GM20000 (cell line): ENCODE measurements around the gene TLNRD1.
A peak's percentile ranks its signal among the peaks of the same experiment; 100 is the strongest.
"Not testable (repeated sequence)": the region's sequence is repeated elsewhere in the genome, so short reads cannot be mapped to it uniquely, and the experiment has no call there.

Experiments used
- DNase-seq: peaks from one replicate; pipeline ENCODE4 v3.0.0; 2012; ENCODE audit warnings: low spot score
- TF ChIP-seq, protein P1 (sequence below): IDR thresholded peaks from 2 replicates; pipeline ENCODE4 v1.5.1; 2012; ENCODE audit warnings: mild to moderate bottlenecking, control low read depth; ENCODE audit errors: extremely low read depth, missing control alignments

TLNRD1 gene

DNA sequence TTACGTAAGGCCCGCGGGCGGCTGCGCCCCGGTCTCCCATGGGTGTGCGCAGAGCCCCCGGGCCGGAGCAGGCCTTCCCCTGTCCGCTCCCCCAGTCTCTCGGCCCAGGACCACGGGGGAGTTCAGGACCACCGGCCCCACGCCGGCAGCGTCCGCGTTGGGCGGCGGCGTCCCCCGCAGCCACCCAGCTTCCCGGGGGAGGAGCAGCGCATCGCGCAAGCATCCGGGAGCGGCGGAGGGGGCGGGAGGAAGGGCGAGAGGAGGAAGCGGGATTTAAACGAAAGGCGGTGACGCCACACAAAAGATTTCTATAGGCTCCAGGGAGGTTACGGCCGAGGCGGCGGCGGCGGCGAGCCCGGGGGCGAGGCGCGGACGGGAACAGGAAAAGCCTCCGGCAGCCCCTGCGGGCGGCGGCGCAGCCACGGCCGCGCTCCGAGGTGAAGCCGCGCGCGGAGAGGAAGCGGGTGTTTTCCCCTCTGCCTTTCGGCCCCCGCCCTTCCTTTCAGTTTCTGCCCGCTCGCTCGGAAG lies at the start of gene TLNRD1:
TSS of gene TLNRD1 (plus strand) at position 300 of the 528 bp plus-strand sequence. CDS start 1,349 bp downstream, outside the sequence.
- TF ChIP-seq, protein P1, sequence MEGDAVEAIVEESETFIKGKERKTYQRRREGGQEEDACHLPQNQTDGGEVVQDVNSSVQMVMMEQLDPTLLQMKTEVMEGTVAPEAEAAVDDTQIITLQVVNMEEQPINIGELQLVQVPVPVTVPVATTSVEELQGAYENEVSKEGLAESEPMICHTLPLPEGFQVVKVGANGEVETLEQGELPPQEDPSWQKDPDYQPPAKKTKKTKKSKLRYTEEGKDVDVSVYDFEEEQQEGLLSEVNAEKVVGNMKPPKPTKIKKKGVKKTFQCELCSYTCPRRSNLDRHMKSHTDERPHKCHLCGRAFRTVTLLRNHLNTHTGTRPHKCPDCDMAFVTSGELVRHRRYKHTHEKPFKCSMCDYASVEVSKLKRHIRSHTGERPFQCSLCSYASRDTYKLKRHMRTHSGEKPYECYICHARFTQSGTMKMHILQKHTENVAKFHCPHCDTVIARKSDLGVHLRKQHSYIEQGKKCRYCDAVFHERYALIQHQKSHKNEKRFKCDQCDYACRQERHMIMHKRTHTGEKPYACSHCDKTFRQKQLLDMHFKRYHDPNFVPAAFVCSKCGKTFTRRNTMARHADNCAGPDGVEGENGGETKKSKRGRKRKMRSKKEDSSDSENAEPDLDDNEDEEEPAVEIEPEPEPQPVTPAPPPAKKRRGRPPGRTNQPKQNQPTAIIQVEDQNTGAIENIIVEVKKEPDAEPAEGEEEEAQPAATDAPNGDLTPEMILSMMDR = no peak
- DNase-seq = peak; percentile 93

DNA sequence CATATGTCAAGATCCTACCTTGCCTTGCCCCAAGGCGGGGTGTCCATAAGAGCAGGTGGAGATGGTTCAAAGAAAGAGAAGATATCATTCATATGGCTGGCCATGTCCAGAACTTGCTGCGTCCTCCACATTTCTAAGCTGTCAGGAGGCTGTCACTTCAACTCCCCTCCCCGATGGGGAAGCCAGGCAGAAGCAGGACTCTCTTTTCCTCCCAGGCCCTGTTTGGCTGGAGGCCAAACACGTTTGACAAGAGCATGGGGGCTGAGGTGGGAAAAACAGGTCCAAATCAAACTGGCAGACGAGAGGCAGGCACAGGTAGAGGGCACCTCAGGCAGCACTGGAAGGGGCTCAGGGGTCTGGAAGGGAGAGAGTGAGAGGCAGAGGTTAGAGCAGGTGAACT lies 48.8 kb upstream of the TLNRD1 start:
- DNase-seq = no peak
- TF ChIP-seq, protein P1 = no peak

DNA sequence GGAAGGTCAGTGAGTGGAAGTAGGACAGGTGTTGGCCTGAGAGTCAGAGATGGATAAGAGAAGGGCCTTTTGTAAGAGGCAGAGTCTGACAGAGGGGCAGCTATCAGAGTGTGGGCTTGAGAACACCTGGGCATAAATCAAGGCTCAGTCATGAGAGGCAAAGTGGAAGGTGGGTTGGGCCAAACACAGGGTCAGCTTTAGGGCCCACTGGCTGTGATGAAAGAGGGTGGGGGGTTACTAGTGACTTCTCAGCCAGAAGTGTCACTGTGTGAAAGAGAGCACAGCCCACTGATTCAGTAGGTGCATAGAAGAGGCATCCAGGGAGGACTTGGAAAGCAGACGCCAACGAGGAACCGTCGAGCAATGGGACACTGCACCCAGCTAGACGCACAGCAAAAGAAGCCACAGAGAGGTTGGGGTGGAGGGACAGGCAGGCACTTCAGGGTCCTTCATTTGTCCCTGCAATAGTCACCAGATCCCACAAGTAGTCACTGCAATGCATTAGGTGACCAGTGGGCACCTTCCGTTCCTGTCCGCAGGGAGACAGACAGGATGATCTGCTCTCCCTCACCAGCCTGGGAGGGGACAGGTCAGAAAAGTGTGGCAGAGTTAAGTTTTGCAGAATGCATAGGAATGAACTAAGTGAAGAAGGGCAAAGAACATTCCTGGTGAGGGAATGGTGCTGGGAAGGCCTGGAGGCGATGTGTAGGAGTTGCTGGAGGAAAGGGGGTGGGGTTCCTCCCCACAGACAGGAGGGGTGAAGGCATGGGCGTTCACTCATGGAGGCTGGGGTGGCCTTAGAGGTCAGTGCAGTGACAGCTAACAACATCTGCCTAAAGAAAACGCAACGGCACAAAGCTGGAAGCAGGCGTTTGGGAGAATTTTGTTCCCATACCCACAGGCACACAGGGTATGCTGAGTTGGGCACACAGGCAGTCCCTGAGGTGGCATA lies 47.4 kb upstream of the TLNRD1 start:
- TF ChIP-seq, protein P1 = no peak
- no peak for DNase-seq

DNA sequence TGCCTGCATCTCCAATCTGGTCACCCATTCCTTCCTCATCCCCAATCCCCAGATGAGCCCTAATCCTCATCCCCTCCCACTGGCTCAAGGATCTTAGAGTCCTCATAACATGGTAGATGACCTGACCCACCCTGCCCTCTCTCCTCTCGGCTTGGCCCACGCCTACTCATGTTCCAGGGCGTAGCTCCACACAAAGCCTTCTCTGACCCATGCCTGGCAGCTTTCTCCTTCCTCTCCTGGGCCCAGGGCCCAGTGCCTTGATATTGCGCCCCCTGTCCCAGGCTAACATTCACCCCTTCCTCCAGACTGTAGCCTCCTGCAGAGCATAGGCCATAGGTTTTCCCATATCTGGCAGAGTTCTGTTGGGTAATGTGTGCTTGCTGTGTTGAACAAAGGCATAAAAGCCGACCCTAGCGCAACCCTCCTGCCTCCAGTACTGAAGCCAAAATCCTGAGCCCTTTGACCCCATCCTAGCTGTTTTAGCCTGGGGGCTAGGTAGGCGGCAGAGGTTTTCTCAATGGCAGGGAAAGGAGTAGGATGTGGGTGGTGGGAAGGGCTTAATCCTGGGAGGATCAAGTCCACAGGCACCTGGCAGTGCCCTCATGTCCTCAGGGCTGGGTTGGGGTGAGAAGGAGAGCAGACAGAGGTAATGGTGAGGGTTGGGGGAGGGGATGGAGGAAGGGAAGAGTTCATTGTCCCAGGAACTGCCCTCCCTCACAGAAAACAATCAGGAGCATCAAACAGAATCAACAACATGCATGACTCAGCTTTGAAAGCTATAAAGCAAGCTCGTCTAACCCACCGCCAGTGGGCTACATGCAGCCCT lies 46.6 kb upstream of the TLNRD1 start:
- TF ChIP-seq, protein P1 = no peak

DNA sequence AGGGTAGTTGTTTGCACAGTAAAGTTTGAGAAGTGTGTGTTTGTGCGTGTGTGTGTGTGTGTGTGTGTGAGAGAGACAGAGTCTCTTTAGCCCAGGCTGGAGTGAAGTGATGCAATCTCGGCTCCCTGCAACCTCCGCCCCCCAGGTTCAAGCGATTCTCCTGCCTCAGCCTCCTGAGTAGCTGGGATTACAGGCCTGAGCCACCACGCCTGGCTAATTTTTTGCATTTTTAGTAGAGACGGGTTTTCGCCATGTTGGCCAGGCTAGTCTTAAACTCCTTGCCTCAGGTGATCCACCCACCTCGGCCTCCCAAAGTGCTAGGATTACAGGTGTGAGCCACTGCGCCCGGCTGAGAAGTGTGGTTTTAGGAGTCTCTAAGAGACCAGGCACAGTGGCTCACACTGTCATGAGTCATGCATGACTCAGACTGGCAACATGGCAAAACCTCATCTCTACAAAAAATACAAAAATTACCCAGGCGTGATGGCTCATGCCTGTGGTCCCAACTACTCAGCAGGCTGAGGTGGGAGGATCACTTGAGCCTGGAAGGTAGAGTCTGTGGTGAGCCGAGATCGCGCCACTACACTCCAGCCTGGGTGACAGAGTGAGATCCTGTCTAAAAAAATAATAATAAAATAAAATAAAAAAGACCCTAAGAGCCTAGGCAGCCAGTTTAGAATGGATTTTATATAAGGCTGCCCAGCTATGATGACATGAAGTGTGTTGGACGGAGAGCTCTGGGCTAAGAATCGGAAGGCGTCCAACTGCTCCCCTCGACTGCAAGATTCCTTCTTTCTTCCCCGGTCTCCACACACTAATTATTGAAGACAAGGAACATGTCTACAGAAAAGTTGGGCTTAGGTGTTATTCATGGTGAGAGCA lies 44.9 kb upstream of the TLNRD1 start:
- not testable (repeated sequence) for DNase-seq

More for the DNA sequence above, 46.6 kb upstream of the TLNRD1 start:
- DNase-seq = no peak

DNA sequence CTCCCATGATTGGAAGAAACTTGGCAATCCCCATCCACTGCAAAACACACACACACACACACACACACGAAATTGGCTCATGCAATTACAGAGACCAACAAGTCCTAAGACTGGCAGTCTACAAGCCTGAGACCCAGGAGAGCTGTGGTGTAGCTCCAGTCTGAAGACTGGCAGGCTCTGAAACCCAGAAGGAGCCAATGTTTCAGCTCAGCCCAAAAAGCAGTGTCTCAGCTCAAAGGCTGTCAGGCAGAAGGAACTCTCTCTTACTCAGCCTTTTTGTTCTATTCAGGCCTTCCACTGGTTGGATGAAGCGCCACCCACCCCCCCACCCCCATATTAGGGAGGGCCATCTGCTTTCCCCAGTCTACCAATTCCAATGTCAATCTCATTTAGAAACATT lies 43.2 kb upstream of the TLNRD1 start:
- no peak for DNase-seq

DNA sequence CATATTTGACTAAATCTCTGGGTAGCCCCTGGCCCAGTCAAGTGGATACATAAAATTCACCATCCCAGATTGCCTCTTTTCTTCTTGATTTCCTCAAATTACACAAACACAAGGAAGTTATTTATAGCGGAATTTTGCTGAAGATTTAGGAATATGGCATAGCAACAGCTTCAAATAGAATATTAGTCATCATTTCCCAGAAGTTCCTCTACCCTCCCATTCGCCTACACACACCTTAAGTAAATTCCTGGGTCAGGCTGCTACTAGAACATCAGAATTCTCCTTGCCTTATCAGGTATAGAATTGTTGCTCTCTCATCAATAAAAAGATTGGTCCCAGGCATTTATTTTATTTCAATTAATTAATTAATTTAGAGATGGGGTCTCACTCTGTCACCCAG lies 42.7 kb upstream of the TLNRD1 start:
- TF ChIP-seq, protein P1 = no peak
- DNase-seq = no peak

More for the DNA sequence above, 43.2 kb upstream of the TLNRD1 start:
- TF ChIP-seq, protein P1 = no peak
